Ishikawa (cell line): Measurements from ENCODE around the gene PDE6H.
A peak's percentile ranks its signal among the peaks of the same experiment; 100 is the strongest.

ENCODE experiments used
- CEBPB ChIP-seq: IDR thresholded peaks from 2 replicates; pipeline ENCODE4 v1.6.1; 2012
- CREB1 ChIP-seq: IDR thresholded peaks from 2 replicates; pipeline ENCODE4 v1.6.1; 2012; ENCODE audit warnings: low read depth
- EGR1 ChIP-seq: IDR thresholded peaks from 2 replicates; pipeline ENCODE4 v1.6.1; 2012
- EP300 ChIP-seq: IDR thresholded peaks from 2 replicates; pipeline ENCODE4 v1.6.1; 2012; ENCODE audit warnings: borderline replicate concordance
- FOXM1 ChIP-seq: IDR thresholded peaks from 2 replicates; pipeline ENCODE4 v1.6.1; 2012; ENCODE audit warnings: low read depth, borderline replicate concordance
- MAX ChIP-seq: IDR thresholded peaks from 2 replicates; pipeline ENCODE4 v1.6.1; 2012
- NFIC ChIP-seq: IDR thresholded peaks from 2 replicates; pipeline ENCODE4 v1.6.1; 2012
- RAD21 ChIP-seq: IDR thresholded peaks from 2 replicates; pipeline ENCODE4 v1.6.1; 2012; ENCODE audit warnings: low read depth
- REST ChIP-seq: IDR thresholded peaks from 2 replicates; pipeline ENCODE4 v1.6.1; 2012; ENCODE audit warnings: low read depth, mild to moderate bottlenecking
- TAF1 ChIP-seq: IDR thresholded peaks from 2 replicates; pipeline ENCODE4 v1.6.1; 2012; ENCODE audit warnings: low read depth, mild to moderate bottlenecking
- TCF12 ChIP-seq: IDR thresholded peaks from 2 replicates; pipeline ENCODE4 v1.6.1; 2012; ENCODE audit warnings: low read depth
- TEAD4 ChIP-seq: IDR thresholded peaks from 2 replicates; pipeline ENCODE4 v1.6.1; 2012
- USF1 ChIP-seq: IDR thresholded peaks from 2 replicates; pipeline ENCODE4 v1.6.1; 2012
- YY1 ChIP-seq: IDR thresholded peaks from 2 replicates; pipeline ENCODE4 v1.6.1; 2012; ENCODE audit warnings: low read depth
- ZBTB7A ChIP-seq: IDR thresholded peaks from 2 replicates; pipeline ENCODE4 v1.6.1; 2012; ENCODE audit warnings: low read depth

PDE6H gene

GRCh38 chr12:14928931-14929330 lies 43.9 kb upstream of the PDE6H start:
- TF ChIP-seq NFIC (peak; percentile 78), CEBPB (peak; percentile 47; the same call in 1 of the 2 replicates), FOXM1 (peak; percentile 89), EGR1 (no peak), REST (peak; percentile 29; the same call in 1 of the 2 replicates), ZBTB7A (no peak), TEAD4 (peak; percentile 90), YY1 (peak; percentile 74), TAF1 (no peak), TCF12 (peak; percentile 90), MAX (peak; percentile 76), CREB1 (no peak), USF1 (no peak), RAD21 (peak; percentile 32; the same call in 1 of the 2 replicates), EP300 (peak; percentile 80; the same call in 1 of the 2 replicates)

- TF ChIP-seq MAX (no peak), EGR1 (no peak), RAD21 (peak; percentile 11; the same call in 1 of the 2 replicates), CEBPB (no peak), ZBTB7A (no peak)
Measured at GRCh38 chr12:14930299-14930698, 42.5 kb upstream of the PDE6H start.

GRCh38 chr12:14931359-14931758 lies 41.5 kb upstream of the PDE6H start:
- TF ChIP-seq CREB1, result no peak
- no peak for TF ChIP-seq RAD21
- no peak for TF ChIP-seq YY1
- TF ChIP-seq TEAD4, result no peak
- no peak for TF ChIP-seq REST
- TF ChIP-seq CEBPB, result no peak
- no peak for TF ChIP-seq EP300
- no peak for TF ChIP-seq MAX
- TF ChIP-seq TCF12, result no peak

GRCh38 chr12:14931791-14932560 lies 40.9 kb upstream of the PDE6H start:
- TF ChIP-seq REST (no peak), YY1 (no peak), EP300 (no peak), USF1 (no peak), CEBPB (no peak)

GRCh38 chr12:14934511-14934910 lies 38.3 kb upstream of the PDE6H start:
- TF ChIP-seq EGR1, result no peak
- TF ChIP-seq FOXM1, result no peak
- TF ChIP-seq TEAD4, result no peak
- TF ChIP-seq REST, result no peak
- no peak for TF ChIP-seq NFIC
